Astrocyte of the cerebellum (primary cell): ENCODE measurements around the gene TAP1.

Source experiments
- DNase-seq: peaks from one replicate; pipeline ENCODE4 v3.0.0-alpha.2; 2011; ENCODE audit warnings: low read depth
- H3K4me3 ChIP-seq: 2 replicates; pipeline ENCODE4 v1.5.1; 2011; ENCODE audit warnings: mild to moderate bottlenecking, low read depth, low read length, moderate library complexity
- in situ Hi-C: cut with HindIII; loops from 2 replicates; pipeline ENCODE4 v1.10.0; 2017; ENCODE audit warnings: low sequenced_read_pairs
- TF ChIP-seq, protein P1 (sequence below): IDR thresholded peaks from 2 replicates; pipeline ENCODE4 v1.5.1; 2012; ENCODE audit warnings: low read length, low read depth, moderate library complexity, mild to moderate bottlenecking; ENCODE audit errors: missing control alignments

The TAP1 gene

DNA sequence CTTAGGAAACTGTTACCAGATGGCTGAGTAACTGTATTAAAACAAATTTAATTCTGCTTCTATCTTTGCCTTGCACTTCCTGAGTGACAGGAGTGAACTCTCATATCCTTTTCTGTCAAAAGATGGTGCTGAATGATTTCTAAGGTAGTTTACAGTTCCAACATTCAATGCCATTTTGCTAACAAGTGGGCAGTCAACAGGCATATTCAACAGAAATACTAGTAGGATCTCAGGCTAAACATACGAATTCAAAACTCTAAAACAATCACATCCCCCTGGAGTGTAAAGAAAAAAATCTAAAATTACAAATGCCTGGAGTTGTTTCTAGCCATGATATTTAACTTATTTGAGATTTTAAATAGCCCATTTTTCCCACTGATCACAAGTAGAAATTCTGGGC is 7.2 kb upstream of the TAP1 start:
- in situ Hi-C loops: no loop called here
- TF ChIP-seq, protein P1, sequence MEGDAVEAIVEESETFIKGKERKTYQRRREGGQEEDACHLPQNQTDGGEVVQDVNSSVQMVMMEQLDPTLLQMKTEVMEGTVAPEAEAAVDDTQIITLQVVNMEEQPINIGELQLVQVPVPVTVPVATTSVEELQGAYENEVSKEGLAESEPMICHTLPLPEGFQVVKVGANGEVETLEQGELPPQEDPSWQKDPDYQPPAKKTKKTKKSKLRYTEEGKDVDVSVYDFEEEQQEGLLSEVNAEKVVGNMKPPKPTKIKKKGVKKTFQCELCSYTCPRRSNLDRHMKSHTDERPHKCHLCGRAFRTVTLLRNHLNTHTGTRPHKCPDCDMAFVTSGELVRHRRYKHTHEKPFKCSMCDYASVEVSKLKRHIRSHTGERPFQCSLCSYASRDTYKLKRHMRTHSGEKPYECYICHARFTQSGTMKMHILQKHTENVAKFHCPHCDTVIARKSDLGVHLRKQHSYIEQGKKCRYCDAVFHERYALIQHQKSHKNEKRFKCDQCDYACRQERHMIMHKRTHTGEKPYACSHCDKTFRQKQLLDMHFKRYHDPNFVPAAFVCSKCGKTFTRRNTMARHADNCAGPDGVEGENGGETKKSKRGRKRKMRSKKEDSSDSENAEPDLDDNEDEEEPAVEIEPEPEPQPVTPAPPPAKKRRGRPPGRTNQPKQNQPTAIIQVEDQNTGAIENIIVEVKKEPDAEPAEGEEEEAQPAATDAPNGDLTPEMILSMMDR: no peak
- DNase-seq: no peak
- no peak overlapping the region for H3K4me3 ChIP-seq

DNA sequence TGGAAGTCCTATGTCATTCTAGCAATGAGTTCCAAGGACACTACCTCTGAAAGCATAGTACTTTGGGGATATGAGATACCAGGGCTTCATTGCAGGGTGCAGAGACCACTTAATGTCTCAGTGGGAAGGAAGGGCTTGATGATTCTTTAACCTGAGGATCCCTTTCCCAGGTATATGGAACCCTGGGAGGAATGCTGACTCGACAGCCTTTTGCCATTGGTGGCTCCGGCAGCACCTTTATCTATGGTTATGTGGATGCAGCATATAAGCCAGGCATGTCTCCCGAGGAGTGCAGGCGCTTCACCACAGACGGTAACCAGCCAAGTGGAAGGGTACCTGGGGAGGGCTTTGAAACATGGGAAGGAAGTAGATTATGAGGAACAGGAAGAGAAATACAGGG is 4.7 kb upstream of the TAP1 start:
- no peak for DNase-seq
- in situ Hi-C loops: no loop called here
- H3K4me3 ChIP-seq: no peak overlapping the region
- TF ChIP-seq, protein P1: no peak

DNA sequence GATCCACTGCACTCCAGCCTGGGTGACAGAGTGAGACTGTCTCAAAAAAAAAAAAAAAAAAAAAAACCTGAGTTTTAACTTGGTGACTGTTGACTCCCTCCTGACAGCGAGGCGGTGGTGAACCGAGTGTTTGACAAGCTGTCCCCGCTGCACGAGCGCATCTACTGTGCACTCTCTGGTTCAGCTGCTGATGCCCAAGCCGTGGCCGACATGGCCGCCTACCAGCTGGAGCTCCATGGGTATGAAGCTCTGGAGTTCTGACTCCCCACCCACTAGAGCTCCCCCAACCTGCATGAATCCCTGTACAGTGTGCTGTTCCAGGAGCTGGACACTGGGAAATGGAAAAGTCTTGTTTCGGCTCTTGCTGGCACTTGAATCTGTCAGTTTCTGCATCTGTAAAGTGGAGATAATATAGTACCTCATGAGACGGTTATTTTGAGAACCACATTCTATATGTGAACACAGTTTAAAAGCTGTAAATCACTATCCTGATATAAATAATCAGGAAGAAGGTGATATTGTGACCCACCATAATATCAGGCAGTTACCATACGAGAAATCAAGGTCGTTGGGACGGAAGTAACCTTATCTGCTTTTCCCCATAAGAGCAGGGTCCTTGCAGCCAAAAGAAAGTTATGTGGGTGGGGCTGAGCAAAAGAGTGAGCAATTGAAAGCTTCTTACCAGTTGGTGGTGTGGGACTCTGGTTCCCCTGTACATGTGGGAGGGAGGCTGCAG is 3.8 kb upstream of the TAP1 start:
- H3K4me3 ChIP-seq: no peak overlapping the region
- DNase-seq: no peak
- TF ChIP-seq, protein P1: no peak
- in situ Hi-C loops: no loop called here

DNA sequence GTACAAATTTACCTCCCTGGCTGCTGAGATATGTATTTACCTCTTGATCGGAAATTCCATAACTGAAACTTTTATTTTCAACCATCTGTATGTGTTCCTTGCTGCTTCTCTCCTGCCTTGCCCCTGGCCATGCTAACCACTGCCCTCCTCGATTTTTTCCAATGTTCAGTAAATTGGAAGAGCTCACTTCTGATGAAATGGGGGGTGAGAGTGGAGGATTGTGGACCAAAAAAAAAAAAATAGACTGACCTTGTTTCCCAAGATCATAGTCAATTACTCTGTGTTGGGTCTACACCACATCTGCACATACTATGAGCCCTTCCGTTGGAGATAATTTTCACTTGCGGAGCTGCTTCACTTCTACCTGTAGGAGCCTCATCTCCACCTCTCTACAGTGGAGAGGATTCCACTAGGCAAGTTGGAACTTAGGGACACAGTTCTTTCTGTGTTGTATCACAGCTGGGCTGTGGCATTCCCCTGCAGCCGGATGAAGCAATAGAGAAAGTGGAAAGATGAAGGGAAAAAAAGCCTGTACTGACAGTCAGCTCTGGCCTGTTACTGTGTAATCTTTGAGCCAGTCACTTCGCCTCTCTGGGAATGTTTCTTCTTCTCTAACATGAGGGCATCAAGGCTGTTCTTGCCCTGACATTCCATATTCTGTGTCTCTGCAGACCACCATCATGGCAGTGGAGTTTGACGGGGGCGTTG is 2.1 kb upstream of the TAP1 start:
- H3K4me3 ChIP-seq: no peak overlapping the region
- TF ChIP-seq, protein P1: no peak
- DNase-seq: no peak
- in situ Hi-C loops: no loop called here

DNA sequence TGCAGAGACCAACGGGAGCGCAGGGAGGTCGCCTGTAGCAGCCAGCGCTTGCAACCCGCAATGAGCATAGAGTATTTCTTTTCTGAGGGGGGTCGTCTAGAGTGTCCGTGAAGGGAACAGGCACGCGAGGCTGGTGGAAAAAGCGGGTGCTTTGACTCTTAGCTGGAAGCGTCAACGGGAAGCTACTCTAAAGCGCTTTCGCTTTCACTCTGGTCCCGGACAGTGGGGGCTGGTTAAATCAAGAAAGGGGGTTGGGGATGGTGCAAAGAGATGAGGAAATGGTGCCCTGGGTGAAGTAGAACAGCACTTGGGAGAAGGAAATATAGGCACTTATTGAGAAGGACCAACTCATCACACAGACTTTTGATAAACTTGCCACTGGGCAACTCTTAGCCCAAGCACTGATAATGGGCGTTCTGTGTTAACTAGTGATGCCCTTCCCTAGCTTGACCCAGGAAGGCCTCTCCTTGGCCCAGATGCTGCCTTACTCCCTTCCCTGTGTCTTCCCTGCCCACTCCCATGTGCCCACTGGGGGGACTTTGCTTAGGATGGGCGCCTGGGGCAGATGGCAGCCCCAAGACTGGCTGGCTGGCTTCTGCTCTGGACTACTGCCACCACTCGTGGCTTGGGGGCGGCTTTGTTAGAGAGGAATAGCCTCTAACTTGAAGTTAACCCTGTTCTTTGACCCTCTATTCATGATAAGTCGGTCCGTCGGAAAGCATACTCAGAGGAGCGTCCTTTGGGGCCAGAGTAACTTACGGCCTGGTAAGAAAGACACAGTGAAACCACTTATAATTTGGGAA is 1.1 kb upstream of the TAP1 start:
- TF ChIP-seq, protein P1: no peak
- in situ Hi-C loops: no loop called here

DNA sequence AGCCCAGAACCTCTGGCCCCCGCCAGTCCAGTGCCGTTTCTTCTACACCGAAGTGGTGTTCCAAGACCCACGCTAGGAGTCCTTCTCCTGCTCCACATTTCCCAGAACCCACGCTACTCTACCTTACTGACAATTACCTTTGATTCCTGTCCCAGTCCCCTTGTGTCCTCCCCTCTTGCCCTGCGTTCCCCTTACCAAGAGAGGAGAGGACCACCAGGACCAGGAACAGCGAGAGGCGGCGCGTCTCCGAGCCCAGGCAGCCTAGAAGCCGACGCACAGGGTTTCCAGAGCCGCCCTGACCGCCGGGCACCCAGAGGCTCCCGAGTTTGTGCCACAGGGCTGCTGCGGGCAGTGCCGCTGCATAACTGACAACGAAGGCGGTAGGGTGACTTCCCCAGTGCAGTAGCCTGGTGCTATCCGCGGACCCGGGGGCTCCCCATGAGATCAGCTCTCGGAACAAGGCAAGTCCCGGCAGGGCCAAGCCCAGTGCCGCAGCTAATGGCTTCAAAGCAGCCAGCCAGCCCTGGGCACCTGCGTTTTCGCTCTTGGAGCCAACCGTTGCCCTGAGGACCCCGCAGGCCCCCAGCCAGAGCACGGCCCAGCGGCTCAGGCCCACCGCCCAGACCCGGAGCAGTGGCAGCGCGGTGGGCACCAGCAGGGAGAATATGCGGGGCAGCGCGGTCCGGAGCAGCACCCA is 512 bp downstream of the TAP1 start:
- no peak for DNase-seq
- H3K4me3 ChIP-seq: peak overlapping the region; percentile 93
- in situ Hi-C loops: no loop called here
- TF ChIP-seq, protein P1: no peak

More for the DNA sequence above, 1.1 kb upstream of the TAP1 start:
- H3K4me3 ChIP-seq: peak overlapping the region; percentile 93
- DNase-seq: no peak
